K562 (cell line): Measurements from ENCODE around the gene S100A7A. TPM values are rescaled to one million over a fixed set of nuclear protein-coding genes. Genes with fewer than 3 reads are reported as not detected.
A peak's percentile ranks its signal among the peaks of the same experiment; 100 is the strongest.

Experiments
- AFF1 ChIP-seq, 2 experiments: fragments of 450-650 bp; IDR thresholded peaks; 2 replicates each; pipeline ENCODE4 v1.6.1; 2018; ENCODE audit warnings: mild to moderate bottlenecking in 2 of 2, low read depth in 1 of 2; ENCODE audit not compliant: partially characterized antibody in 2 of 2
- FOXK2 ChIP-seq, 2 experiments: fragments of 450-650 bp; IDR thresholded peaks in 1 of 2; conservative IDR thresholded peaks in 1 of 2; 2 replicates each; pipeline ENCODE4 v1.6.1; 2016; ENCODE audit warnings: low read depth in 2 of 2, mild to moderate bottlenecking in 1 of 2
- FOXP1 ChIP-seq: sonication (generic); formaldehyde crosslinking; IDR thresholded peaks from 2 replicates; pipeline ENCODE4 v1.8.0; 2022; ENCODE audit warnings: mild to moderate bottlenecking, missing genetic modification reagents
- HDGF ChIP-seq: fragments of 450-650 bp; IDR thresholded peaks from 2 replicates; pipeline ENCODE4 v1.6.1; 2016
- HOXB6 ChIP-seq: fragments of 250-450 bp; sonication (Bioruptor Pico); IDR thresholded peaks from 2 replicates; pipeline ENCODE4 v1.5.1; 2022; ENCODE audit warnings: mild to moderate bottlenecking, borderline replicate concordance
- MAFG ChIP-seq: fragments of 450-650 bp; conservative IDR thresholded peaks from 2 replicates; pipeline ENCODE4 v1.6.1; 2016; ENCODE audit warnings: missing genetic modification characterization, missing compliant biosample characterization
- NFE2L1 ChIP-seq: fragments of 450-650 bp; IDR thresholded peaks from 2 replicates; pipeline ENCODE4 v1.6.1; 2016; ENCODE audit warnings: missing genetic modification characterization, low read depth, mild to moderate bottlenecking, missing compliant biosample characterization, moderate library complexity, borderline replicate concordance
- SIN3B ChIP-seq: fragments of 450-650 bp; IDR thresholded peaks from 2 replicates; pipeline ENCODE4 v1.6.1; 2017; ENCODE audit warnings: low read depth, mild to moderate bottlenecking, moderate library complexity
- SMARCC2 ChIP-seq: fragments of 450-650 bp; IDR thresholded peaks from 2 replicates; pipeline ENCODE4 v1.6.1; 2017; ENCODE audit warnings: antibody characterized with exemption, moderate library complexity, mild to moderate bottlenecking, low read depth
- SNIP1 ChIP-seq: fragments of 450-650 bp; IDR thresholded peaks from 2 replicates; pipeline ENCODE4 v1.7.1; 2017; ENCODE audit warnings: low read depth, mild to moderate bottlenecking
- SP1 ChIP-seq: sonication (generic); formaldehyde crosslinking; IDR thresholded peaks from 2 replicates; pipeline ENCODE4 v1.8.1; 2022; ENCODE audit warnings: mild to moderate bottlenecking, missing genetic modification reagents
- THRB ChIP-seq: fragments of 450-650 bp; formaldehyde crosslinking; conservative IDR thresholded peaks from 2 replicates; pipeline ENCODE4 v1.4.0; 2022; ENCODE audit warnings: mild to moderate bottlenecking, missing genetic modification characterization
- ZNF140 ChIP-seq: fragments of 250-450 bp; sonication (Bioruptor Pico); IDR thresholded peaks from 2 replicates; pipeline ENCODE4 v1.8.0; 2021; ENCODE audit warnings: moderate library complexity, mild to moderate bottlenecking, inconsistent platforms
- ZNF175 ChIP-seq: fragments of 200-800 bp; sonication (Bioruptor generic); IDR thresholded peaks from 2 replicates; pipeline ENCODE4 v1.6.1; 2016; ENCODE audit warnings: low read depth, mild to moderate bottlenecking, missing genetic modification characterization, missing compliant biosample characterization
- ZNF197 ChIP-seq: fragments of 200-800 bp; sonication (Bioruptor generic); IDR thresholded peaks from 2 replicates; pipeline ENCODE4 v1.6.1; 2016; ENCODE audit warnings: low read depth, missing genetic modification characterization, missing compliant biosample characterization
- ZNF507 ChIP-seq: conservative IDR thresholded peaks from 2 replicates; pipeline ENCODE4 v1.6.1; 2017; ENCODE audit warnings: missing genetic modification characterization, missing compliant biosample characterization
- ZNF695 ChIP-seq: fragments of 450-650 bp; formaldehyde crosslinking; IDR thresholded peaks from 2 replicates; pipeline ENCODE4 v1.4.0; 2020; ENCODE audit warnings: mild to moderate bottlenecking, moderate library complexity
- ZNF699 ChIP-seq: fragments of 250-450 bp; sonication (Bioruptor Pico); IDR thresholded peaks from 2 replicates; pipeline ENCODE4 v1.8.0; 2021; ENCODE audit warnings: mild to moderate bottlenecking, moderate library complexity; ENCODE audit not compliant: insufficient replicate concordance
- ZNF780A ChIP-seq: fragments of 250-450 bp; sonication (Bioruptor Pico); IDR thresholded peaks from 2 replicates; pipeline ENCODE4 v1.5.0; 2021; ENCODE audit warnings: mild to moderate bottlenecking
- polyA plus RNA-seq, 8 experiments: library from polyadenylated mRNA; depleted of rRNA in 4 of 8; stranded (reverse) in 5 of 8; unstranded in 3 of 8; fragments of >200 nt; fragmentation: Nextera tagmentation in 2 of 8; fragmentation: Illumina TruSeq in 1 of 8; extraction: Ambion mirVana in 2 of 8; extraction: Trizol in 1 of 8; gene quantifications; 2 replicates each; pipeline versions ENCODE4 v1.2.1 to v1.2.3, GENCODE V29; 2011 to 2014; ENCODE audit warnings: inconsistent platforms in 1 of 8, missing spikeins in 1 of 8
- total RNA-seq, 7 experiments: library from RNA; depleted of rRNA in 6 of 7; stranded (reverse); fragments of >200 nt in 6 of 7; fragmentation: Illumina TruSeq in 2 of 7; extraction: Trizol in 2 of 7; gene quantifications; 2 replicates each; pipeline versions ENCODE4 v1.2.1 to v1.2.3, GENCODE V29; 2011 to 2021; ENCODE audit warnings: low replicate concordance in 1 of 7
- TF ChIP-seq, protein P1 (sequence below): fragments of 450-650 bp; IDR thresholded peaks from 2 replicates; pipeline ENCODE4 v1.6.1; 2016; ENCODE audit warnings: borderline replicate concordance
- TF ChIP-seq, protein P2 (sequence below): fragments of 450-650 bp; IDR thresholded peaks from 2 replicates; pipeline ENCODE4 v1.6.1; 2018; ENCODE audit warnings: mild to moderate bottlenecking, low read depth; ENCODE audit not compliant: partially characterized antibody

S100A7A gene
- total and polyA plus RNA-seq, 9 of the 15 experiments (the other 6 are each of a cell fraction or from before 2014, with no cell fraction given), result not detected

DNA sequence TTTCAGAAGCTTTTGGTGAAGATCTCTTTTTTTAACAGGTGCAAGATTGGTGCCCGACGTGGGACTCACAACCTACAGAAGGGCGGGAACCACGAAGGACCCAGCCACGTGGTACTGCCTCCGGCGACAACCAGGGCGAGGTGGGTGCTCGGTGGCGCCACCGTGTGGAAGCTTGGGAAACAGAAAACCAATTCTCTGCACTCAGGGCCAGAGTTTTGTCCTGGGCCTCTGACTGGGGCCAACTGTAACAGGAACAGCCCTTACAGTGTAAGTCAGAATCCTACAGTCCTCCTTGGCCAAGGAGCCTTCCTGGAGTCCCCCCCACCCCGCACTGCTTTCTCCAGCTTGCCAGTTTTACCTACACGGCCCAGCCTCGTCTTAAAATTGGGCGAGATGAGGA lies 11.6 kb upstream of the S100A7A start (continued):
- no peak for TF ChIP-seq ZNF780A (CRISPR knock-in tag)
- TF ChIP-seq ZNF507, result no peak
- TF ChIP-seq ZNF699, result no peak
- TF ChIP-seq SP1, result no peak
- no peak for TF ChIP-seq SMARCC2
- TF ChIP-seq FOXP1 (CRISPR knock-in tag), result peak; percentile 72; the same call in 1 of the 2 replicates
- no peak for TF ChIP-seq MAFG (tag)
- TF ChIP-seq ZNF695 (CRISPR knock-in tag), result no peak
- TF ChIP-seq THRB (CRISPR knock-in tag), result no peak
- TF ChIP-seq ZNF175, result no peak
- TF ChIP-seq ZNF197 (CRISPR knock-in tag), result no peak
- TF ChIP-seq HOXB6, result no peak
- TF ChIP-seq SIN3B, result no peak
- no peak for TF ChIP-seq NFE2L1 (tag)
- TF ChIP-seq FOXK2 (conservative IDR thresholded peaks at IDR 0.05 in 1 of 2, IDR thresholded peaks at IDR 0.05 in 1 of 2; ENCODE audit: low read depth in 2 of 2), result no peak
- TF ChIP-seq, protein P1, sequence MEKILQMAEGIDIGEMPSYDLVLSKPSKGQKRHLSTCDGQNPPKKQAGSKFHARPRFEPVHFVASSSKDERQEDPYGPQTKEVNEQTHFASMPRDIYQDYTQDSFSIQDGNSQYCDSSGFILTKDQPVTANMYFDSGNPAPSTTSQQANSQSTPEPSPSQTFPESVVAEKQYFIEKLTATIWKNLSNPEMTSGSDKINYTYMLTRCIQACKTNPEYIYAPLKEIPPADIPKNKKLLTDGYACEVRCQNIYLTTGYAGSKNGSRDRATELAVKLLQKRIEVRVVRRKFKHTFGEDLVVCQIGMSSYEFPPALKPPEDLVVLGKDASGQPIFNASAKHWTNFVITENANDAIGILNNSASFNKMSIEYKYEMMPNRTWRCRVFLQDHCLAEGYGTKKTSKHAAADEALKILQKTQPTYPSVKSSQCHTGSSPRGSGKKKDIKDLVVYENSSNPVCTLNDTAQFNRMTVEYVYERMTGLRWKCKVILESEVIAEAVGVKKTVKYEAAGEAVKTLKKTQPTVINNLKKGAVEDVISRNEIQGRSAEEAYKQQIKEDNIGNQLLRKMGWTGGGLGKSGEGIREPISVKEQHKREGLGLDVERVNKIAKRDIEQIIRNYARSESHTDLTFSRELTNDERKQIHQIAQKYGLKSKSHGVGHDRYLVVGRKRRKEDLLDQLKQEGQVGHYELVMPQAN, result no peak
- no peak for TF ChIP-seq AFF1 (IDR thresholded peaks at IDR 0.05; ENCODE audit: low read depth in 1 of 2, partially characterized antibody in 2 of 2)
- TF ChIP-seq ZNF140 (CRISPR knock-in tag), result no peak
- TF ChIP-seq SNIP1, result no peak
- TF ChIP-seq, protein P2, sequence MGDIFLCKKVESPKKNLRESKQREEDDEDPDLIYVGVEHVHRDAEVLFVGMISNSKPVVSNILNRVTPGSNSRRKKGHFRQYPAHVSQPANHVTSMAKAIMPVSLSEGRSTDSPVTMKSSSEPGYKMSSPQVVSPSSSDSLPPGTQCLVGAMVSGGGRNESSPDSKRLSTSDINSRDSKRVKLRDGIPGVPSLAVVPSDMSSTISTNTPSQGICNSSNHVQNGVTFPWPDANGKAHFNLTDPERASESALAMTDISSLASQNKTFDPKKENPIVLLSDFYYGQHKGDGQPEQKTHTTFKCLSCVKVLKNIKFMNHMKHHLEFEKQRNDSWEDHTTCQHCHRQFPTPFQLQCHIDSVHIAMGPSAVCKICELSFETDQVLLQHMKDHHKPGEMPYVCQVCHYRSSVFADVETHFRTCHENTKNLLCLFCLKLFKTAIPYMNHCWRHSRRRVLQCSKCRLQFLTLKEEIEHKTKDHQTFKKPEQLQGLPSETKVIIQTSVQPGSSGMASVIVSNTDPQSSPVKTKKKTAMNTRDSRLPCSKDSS, result no peak
- TF ChIP-seq HDGF, result no peak
